Naive thymus-derived CD8-positive, alpha-beta T cell (primary cell): ENCODE results near the gene CAPN1. TPM values are rescaled to one million over a fixed set of nuclear protein-coding genes. Genes with fewer than 3 reads are reported as not detected.
A peak's percentile ranks its signal among the peaks of the same experiment; 100 is the strongest.

Source experiments
- ATAC-seq, 2 donors: fragments of 150-1000 bp; cut with Tn5 transposase in 1 of 2; sonication (Bioruptor Pico), chemical (Tn5 transposase) in 1 of 2; 1 replicate in 1 of 2; 2 replicates in 1 of 2; pipeline ENCODE4 v1.10.0; 2021; ENCODE audit warnings: mild to moderate bottlenecking in 2 of 2, moderate library complexity in 2 of 2
- POLR2A ChIA-PET: fragments of 350-600 bp; sonication (Branson Sonifier 250); formaldehyde crosslinking; loops from one replicate; lab custom pipeline; 2021; ENCODE audit warnings: antibody characterized with exemption; lab: Charles Lee
- DNase-seq, 10 donors: peaks; one replicate each; pipeline versions ENCODE4 v3.0.0 to v3.0.0-alpha.2; 2020 to 2022
- H3K27ac Mint-ChIP-seq, 10 donors: one replicate each; pipeline ENCODE4 v1.8.0; 2020 to 2022; ENCODE audit warnings: mild to moderate bottlenecking in 10 of 10, mixed read lengths in 10 of 10, moderate library complexity in 4 of 10, inconsistent platforms in 1 of 10
- H3K27me3 Mint-ChIP-seq, 5 donors: one replicate each; pipeline ENCODE4 v1.8.0; 2021 to 2022; ENCODE audit warnings: mixed read lengths in 5 of 5
- H3K36me3 Mint-ChIP-seq, 3 donors: one replicate each; pipeline ENCODE4 v1.8.0; 2020 to 2022; ENCODE audit warnings: mixed read lengths in 3 of 3, mild to moderate bottlenecking in 2 of 3, inconsistent platforms in 1 of 3
- H3K4me1 Mint-ChIP-seq, 4 donors: one replicate each; pipeline ENCODE4 v1.8.0; 2021 to 2022; ENCODE audit warnings: mixed read lengths in 4 of 4
- H3K4me3 Mint-ChIP-seq, 10 donors: one replicate each; pipeline ENCODE4 v1.8.0; 2020 to 2022; ENCODE audit warnings: mild to moderate bottlenecking in 10 of 10, mixed read lengths in 10 of 10, moderate library complexity in 6 of 10, inconsistent platforms in 1 of 10
- H3K9me3 Mint-ChIP-seq, 9 donors: one replicate each; pipeline ENCODE4 v1.8.0; 2020 to 2022; ENCODE audit warnings: mixed read lengths in 9 of 9, mild to moderate bottlenecking in 3 of 9, inconsistent platforms in 1 of 9, moderate library complexity in 1 of 9
- polyA plus RNA-seq, 3 donors: library from polyadenylated mRNA; unstranded; fragments of 300-500 nt; fragmentation: Illumina TruSeq; gene quantifications; one replicate each; pipeline ENCODE4 v1.2.3, GENCODE V29; 2021
- total RNA-seq, 8 experiments: library from RNA in 2 of 8; stranded (reverse) in 2 of 8; gene quantifications; one replicate each; pipeline ENCODE4 v1.2.3 and lab custom pipeline; 2021 to 2026

The CAPN1 gene
- total and polyA plus RNA-seq, 5 experiments from 2014 or later = 75.6 to 106 (median 79.2) TPM

DNA sequence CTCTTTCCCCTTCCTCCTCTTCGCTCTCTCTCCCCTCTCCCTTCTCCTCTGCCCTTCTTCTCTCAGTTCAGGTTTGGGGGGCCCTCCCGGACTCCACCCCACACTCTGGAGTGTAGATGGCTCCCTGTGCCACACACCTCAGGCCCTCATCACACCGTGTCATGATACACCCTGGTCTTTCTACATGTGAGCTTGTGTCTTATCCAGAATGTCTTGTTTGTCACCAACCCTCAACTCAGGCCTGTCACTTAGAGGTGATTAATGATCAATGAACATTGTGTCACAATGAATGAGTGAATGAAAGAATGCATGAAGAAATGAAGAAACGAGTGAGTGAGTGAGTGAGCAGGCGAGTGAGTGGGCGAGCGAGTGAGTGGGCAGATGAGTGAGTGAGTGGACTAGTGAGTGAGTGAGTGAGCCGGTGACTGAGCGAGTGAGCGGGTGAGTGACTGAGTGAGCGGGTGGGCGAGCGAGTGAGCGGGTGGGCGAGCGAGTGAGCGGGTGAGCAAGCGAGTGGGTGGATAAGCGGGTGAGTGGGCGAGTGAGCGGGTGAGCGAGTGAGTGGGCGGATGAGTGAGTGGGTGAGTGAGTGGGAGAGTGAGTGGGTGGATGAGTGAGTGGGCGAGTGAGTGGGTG, 33.8 kb downstream of the CAPN1 start:
- no peak for ATAC-seq
- peaks cover 25 to 48% (median 40%) of the 10 kb centered on the region in 4 donors for H3K4me1 Mint-ChIP-seq
- peak overlapping the region in 4 of 10 donors; percentile 0 to 55 (median 42) for H3K4me3 Mint-ChIP-seq
- POLR2A ChIA-PET = interaction anchor here (0.7 kb wide), 1 partner anchor 10 kb away, joined by 3 read pairs; no protein-coding TSS in a partner anchor
- H3K27ac Mint-ChIP-seq = peak overlapping the region in 7 of 10 donors; percentile 34 to 94 (median 53)
- no peaks in the 10 kb centered on the region for H3K27me3 Mint-ChIP-seq
- peaks cover 0 to 10% (median 0%) of the 10 kb centered on the region in 3 donors for H3K36me3 Mint-ChIP-seq
- H3K9me3 Mint-ChIP-seq = no peaks in the 10 kb centered on the region
- no peak for DNase-seq

DNA sequence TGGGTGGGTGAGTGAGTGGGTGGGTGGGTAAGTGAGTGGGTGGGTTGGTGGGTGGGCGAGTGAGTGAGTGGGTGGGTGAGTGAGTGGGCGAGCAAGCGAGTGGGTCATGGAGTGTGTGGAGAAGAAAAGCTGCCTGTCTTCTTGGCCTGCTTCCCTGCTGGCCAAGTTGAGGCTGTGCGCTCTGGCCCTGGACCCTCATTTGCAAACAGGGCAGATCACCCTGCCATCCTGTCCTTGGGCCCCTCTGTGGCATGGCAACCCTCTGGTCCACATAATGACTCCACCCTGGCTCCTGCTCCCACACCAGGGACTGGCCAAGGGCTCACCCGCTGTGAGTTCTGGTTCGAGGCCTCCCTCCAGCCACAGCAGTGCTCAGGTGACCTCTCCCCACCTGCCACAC, 35.1 kb downstream of the CAPN1 start:
- DNase-seq = no peak
- H3K4me3 Mint-ChIP-seq = peak overlapping the region in 1 of 10 donors; percentile 18
- H3K4me1 Mint-ChIP-seq = peaks cover 26 to 48% (median 40%) of the 10 kb centered on the region in 4 donors
- no peaks in the 10 kb centered on the region for H3K9me3 Mint-ChIP-seq
- H3K27me3 Mint-ChIP-seq = no peaks in the 10 kb centered on the region
- no peaks in the 10 kb centered on the region for H3K36me3 Mint-ChIP-seq
- POLR2A ChIA-PET = no interaction called here
- ATAC-seq = no peak
- H3K27ac Mint-ChIP-seq = no peak overlapping the region

DNA sequence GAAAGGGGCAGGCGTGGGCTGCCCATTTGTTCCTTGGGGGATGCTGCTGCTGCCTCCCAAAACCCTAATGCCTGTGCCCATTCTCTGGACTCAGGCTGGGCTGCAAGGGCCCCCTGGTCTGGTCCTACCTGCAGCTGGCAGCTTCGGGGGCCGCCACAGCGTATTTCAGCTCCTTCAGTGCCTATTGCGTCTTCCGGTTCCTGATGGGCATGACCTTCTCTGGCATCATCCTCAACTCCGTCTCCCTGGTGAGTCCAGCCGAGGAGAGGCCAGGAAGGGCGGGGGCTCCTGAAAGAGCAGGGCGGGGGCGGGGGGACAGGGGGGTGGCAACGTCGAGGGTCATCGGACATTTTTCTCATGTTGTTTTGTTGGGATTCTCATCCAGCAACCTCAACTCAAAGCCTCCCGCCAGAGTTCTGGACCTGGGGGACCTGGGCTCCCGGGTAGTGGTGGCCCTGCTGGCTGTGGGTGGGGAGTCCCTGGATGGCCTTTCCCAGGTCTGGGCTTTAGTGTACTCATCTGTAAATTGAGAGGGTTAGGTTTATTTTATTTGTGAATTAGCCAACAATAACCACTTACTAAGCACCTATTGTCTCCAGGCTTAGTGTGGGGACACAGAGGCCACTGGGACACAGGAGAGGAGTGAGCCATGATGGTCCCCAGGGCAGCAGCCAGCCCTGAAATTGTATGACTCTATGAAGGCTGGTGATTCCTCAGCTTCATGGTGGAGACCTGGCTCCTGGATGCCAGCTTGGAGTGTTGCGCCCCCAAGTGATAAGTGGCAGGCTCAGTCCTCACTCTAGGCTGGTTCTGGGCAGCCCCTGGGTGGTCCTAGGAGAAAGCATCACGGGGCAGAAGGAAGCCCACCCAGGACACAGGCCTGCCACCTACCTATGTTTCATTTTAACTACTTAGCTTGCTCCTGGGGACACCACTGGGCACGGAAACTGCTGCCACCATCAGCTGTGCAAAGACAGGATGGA, 36.0 kb downstream of the CAPN1 start:
- ATAC-seq (no peak), DNase-seq (no peak)
- Mint-ChIP-seq H3K27ac (peak overlapping the region in 3 of 10 donors; percentile 47 to 72 (median 59)), H3K9me3 (no peaks in the 10 kb centered on the region), H3K4me3 (peak overlapping the region in 1 of 10 donors; percentile 41), H3K4me1 (peaks cover 26 to 45% (median 37%) of the 10 kb centered on the region in 4 donors), H3K27me3 (no peaks in the 10 kb centered on the region), H3K36me3 (no peaks in the 10 kb centered on the region)
- POLR2A ChIA-PET = interaction anchor here (2.5 kb wide), 1 partner anchor 11 kb away, joined by 5 read pairs; no protein-coding TSS in a partner anchor

DNA sequence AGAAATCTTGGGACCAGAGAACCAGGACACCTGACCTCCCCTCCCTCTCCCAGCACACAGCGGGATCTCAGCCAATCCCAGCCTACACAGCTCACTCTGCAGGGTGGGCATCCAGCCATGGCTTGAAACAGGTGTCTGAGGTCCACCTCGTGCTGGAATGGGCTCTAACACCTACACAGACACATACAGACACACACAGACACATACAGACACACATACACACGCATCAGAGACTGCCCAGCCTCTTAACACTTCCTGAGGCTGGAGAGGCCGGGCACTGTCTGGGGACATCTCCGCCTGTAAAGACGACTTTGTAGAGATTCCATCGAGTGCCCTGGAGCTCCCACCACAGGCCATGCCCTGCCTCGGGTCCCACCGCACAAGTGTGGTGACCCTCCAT, 36.7 kb downstream of the CAPN1 start:
- POLR2A ChIA-PET = interaction anchor here (2.5 kb wide), 1 partner anchor 12 kb away, joined by 5 read pairs; no protein-coding TSS in a partner anchor
- ATAC-seq (no peak), DNase-seq (no peak)
- peak overlapping the region in 4 of 10 donors; percentile 19 to 72 (median 42) for H3K27ac Mint-ChIP-seq
- peaks cover 23 to 38% (median 30%) of the 10 kb centered on the region in 4 donors for H3K4me1 Mint-ChIP-seq
- H3K9me3 Mint-ChIP-seq = no peaks in the 10 kb centered on the region
- H3K27me3 Mint-ChIP-seq = no peaks in the 10 kb centered on the region
- peaks cover 0 to 2% (median 0%) of the 10 kb centered on the region in 3 donors for H3K36me3 Mint-ChIP-seq
- no peak overlapping the region for H3K4me3 Mint-ChIP-seq

DNA sequence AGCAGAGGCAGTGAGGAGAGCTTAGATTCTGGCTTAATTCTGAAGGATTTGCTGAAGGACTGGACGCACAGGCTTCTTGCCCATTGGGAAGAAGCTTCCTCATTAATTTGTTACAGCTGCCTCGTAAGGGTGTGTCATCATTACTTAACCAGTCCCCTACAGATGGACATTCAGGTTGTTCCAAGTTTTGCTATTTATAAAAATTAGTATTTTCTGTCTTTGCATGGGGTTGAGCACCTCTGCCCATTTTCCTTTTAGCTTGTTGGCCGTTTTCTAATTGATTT, 38.1 kb downstream of the CAPN1 start:
- Mint-ChIP-seq H3K4me1 (peaks cover 17 to 24% (median 18%) of the 10 kb centered on the region in 4 donors), H3K27ac (peak overlapping the region in 2 of 10 donors; percentile 37 to 46), H3K27me3 (peaks cover 0 to 3% (median 0%) of the 10 kb centered on the region in 5 donors), H3K36me3 (peaks cover 0 to 6% (median 0%) of the 10 kb centered on the region in 3 donors), H3K9me3 (no peaks in the 10 kb centered on the region), H3K4me3 (peak overlapping the region in 2 of 10 donors; percentile 31 to 51)
- POLR2A ChIA-PET = interaction anchor here (2.5 kb wide), 1 partner anchor 13 kb away, joined by 5 read pairs; no protein-coding TSS in a partner anchor
- ATAC-seq = no peak
- DNase-seq = no peak

DNA sequence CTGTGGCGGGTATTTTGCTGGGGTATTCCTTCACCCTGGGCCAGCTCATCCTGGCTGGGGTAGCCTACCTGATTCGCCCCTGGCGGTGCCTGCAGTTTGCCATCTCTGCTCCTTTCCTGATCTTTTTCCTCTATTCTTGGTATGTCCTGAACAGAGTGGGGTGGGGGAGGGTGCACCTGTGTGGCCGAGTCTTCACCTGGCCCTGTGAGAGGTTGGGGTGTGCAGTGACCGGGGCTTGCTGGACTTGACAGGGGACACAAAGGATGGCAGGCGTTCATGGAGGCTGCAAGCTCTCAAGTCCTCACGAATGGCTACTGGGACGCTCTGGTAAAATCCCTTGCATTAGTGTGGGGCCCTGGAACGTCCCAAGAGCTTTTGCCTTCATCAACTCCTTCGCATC, 39.3 kb downstream of the CAPN1 start:
- ATAC-seq (no peak), DNase-seq (no peak)
- POLR2A ChIA-PET = interaction anchor here (0.6 to 1.1 kb wide), 2 partner anchors 9 to 1329 kb away, joined by 5 to 6 read pairs; no protein-coding TSS in a partner anchor
- Mint-ChIP-seq H3K9me3 (no peaks in the 10 kb centered on the region), H3K4me3 (no peak overlapping the region), H3K4me1 (peaks cover 15 to 20% (median 17%) of the 10 kb centered on the region in 4 donors), H3K36me3 (peaks cover 0 to 6% (median 0%) of the 10 kb centered on the region in 3 donors), H3K27me3 (peaks cover 0 to 7% (median 6%) of the 10 kb centered on the region in 5 donors), H3K27ac (no peak overlapping the region)

DNA sequence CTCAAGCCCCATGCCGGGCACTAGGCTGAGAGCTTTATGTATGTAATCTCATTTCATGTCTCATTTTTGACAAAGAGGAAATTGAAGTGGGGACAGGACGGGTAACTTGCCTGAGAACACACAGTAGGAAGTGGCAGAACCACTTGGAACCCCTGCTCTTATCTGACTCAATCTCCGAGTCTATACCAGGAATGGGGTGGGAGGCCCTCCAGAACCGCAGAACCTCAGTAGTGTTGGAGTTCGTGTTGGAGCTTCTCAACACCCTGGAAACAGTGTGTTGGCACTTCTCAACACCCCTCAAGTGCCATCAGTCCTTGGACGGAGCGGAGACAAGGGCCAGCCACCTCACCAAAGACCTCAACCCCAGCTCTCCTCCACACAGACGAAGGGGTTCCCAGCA, 41.3 kb downstream of the CAPN1 start:
- ATAC-seq = no peak
- peaks cover 0 to 6% (median 0%) of the 10 kb centered on the region in 3 donors for H3K36me3 Mint-ChIP-seq
- POLR2A ChIA-PET = no interaction called here
- no peak overlapping the region for H3K27ac Mint-ChIP-seq
- H3K4me1 Mint-ChIP-seq = peaks cover 17 to 25% (median 20%) of the 10 kb centered on the region in 4 donors
- no peak for DNase-seq
- peaks cover 5 to 19% (median 7%) of the 10 kb centered on the region in 5 donors for H3K27me3 Mint-ChIP-seq
- no peak overlapping the region for H3K4me3 Mint-ChIP-seq
- H3K9me3 Mint-ChIP-seq = no peaks in the 10 kb centered on the region

DNA sequence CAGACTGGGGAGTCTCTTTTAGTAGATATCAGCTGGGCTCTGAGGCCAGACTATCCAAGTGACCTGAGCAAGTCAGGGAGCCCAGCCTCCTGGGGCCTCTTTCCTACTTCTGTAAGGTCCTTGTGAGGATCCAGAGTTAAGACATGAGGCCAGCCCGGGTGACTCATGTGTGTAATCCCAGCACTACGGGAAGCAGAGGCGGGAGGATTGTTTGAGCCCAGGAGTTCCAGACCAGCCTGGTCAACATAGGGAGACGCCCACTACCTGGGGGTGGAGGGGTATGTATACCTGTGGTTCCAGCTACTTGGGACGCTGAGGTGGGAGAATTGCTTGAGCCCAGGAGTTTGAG, 43.2 kb downstream of the CAPN1 start:
- H3K4me1 Mint-ChIP-seq = peaks cover 7 to 15% (median 12%) of the 10 kb centered on the region in 4 donors
- ATAC-seq = no peak
- H3K27me3 Mint-ChIP-seq = peaks cover 5 to 19% (median 7%) of the 10 kb centered on the region in 5 donors
- H3K4me3 Mint-ChIP-seq = peak overlapping the region in 9 of 10 donors; percentile 32 to 85 (median 79)
- POLR2A ChIA-PET = interaction anchor here (0.7 to 1.4 kb wide), 2 partner anchors 90 to 104 kb away, joined by 3 to 5 read pairs; partner anchors contain the start of gene CDC42EP2
- H3K27ac Mint-ChIP-seq = no peak overlapping the region
- DNase-seq = no peak
- H3K36me3 Mint-ChIP-seq = peaks cover 0 to 6% (median 0%) of the 10 kb centered on the region in 3 donors
- no peaks in the 10 kb centered on the region for H3K9me3 Mint-ChIP-seq

DNA sequence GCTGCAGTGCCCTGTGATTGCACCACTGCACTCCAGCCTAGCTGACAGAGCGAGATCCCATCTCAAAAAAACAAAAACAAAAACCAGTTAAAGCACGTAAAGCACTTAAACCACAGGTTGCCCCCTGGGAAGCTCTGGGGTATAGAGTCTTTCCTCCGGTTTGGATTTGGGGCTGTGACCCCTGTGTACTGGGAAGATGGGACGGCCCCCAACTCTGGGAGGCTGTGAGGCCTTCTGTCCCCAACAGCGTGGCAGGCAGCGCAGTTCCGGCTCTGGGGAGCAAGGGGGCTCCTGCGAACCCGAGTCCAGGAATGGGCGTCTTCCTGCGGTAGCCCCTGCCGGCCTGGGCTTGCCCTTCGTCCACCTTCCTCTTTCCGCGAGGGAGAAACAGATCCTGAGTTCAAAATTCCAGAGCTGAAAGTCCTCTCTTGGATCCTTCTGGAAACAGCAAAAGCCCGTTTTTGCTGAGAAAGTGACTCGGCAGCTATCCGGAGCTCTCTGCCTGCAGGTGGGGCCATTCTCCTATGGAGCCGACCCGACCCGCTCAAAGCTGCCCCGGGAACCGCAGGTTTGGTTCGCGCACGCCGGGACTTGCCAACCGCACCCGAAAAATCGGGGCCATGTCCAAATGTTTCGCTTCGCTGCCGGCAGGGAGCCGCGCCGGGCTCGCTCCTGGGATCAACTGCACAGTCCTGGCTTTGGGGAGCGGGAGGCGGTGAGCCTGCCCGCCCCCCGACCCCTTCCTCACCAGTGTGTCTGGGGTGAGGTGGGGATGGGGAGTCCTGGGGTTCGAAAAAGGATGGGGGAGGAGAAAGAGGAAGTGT, 43.8 kb downstream of the CAPN1 start:
- peak overlapping the region; percentile 69 to 85 (median 80) for H3K4me3 Mint-ChIP-seq
- POLR2A ChIA-PET = interaction anchor here (0.6 to 1.4 kb wide), 6 partner anchors 10 to 239 kb away, joined by 3 to 8 read pairs (median 3); partner anchors contain the start of gene CDC42EP2
- H3K36me3 Mint-ChIP-seq = peaks cover 0 to 9% (median 0%) of the 10 kb centered on the region in 3 donors
- H3K9me3 Mint-ChIP-seq = no peaks in the 10 kb centered on the region
- peak overlapping the region in 6 of 10 donors; percentile 11 to 67 (median 44) for H3K27ac Mint-ChIP-seq
- H3K4me1 Mint-ChIP-seq = peaks cover 6 to 11% (median 10%) of the 10 kb centered on the region in 4 donors
- peaks cover 5 to 19% (median 7%) of the 10 kb centered on the region in 5 donors for H3K27me3 Mint-ChIP-seq
- peak; percentile 92 to 97 for ATAC-seq
- peak; percentile 44 to 82 (median 56) for DNase-seq

DNA sequence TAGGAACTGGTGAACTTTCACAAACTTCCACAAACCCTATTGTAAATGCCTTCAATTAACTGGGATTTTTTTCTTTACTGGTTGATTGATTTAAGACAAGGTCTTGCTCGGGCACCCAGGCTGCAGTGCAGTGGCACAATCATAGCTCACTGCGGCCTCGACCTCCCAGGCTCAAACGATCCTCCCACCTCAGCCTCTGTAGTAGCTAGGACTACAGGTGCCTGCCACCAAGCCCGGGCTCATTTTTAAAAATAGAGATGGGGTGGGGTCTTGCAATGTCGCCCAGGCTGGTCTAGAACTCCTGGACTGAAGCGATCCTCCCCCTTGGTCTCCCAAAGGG, 44.3 kb downstream of the CAPN1 start:
- ATAC-seq (peak in 1 of 2 donors; percentile 10), DNase-seq (no peak)
- Mint-ChIP-seq H3K27me3 (peaks cover 5 to 19% (median 7%) of the 10 kb centered on the region in 5 donors), H3K27ac (peak overlapping the region in 2 of 10 donors; percentile 31 to 67), H3K4me3 (peak overlapping the region; percentile 69 to 85 (median 80)), H3K36me3 (peaks cover 0 to 9% (median 0%) of the 10 kb centered on the region in 3 donors), H3K4me1 (peaks cover 5 to 11% (median 10%) of the 10 kb centered on the region in 4 donors), H3K9me3 (no peaks in the 10 kb centered on the region)
- POLR2A ChIA-PET = interaction anchor here (0.9 to 1.4 kb wide), 4 partner anchors 11 to 107 kb away, joined by 3 to 8 read pairs (median 4); partner anchors contain the start of gene CDC42EP2

DNA sequence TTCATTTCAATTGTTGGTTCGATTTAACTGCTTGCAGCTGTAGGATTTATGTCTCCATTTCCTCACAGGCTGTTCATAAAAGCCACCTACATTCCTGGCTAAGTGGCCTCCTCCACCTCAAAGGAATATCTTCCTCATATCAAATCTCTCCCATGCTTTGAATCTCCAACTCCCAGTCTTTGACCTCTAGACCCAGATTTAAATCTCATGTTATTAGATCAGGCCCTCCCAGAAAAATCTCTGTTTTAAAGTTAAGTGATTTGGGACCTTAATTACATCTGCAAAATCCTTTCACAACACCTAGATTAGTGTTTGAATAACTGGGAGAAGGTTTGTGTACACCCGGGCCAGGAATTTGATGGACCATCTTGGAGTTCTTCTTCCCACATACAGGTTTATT, 46.2 kb downstream of the CAPN1 start:
- ATAC-seq = no peak
- peaks cover 0 to 9% (median 0%) of the 10 kb centered on the region in 3 donors for H3K36me3 Mint-ChIP-seq
- H3K4me1 Mint-ChIP-seq = peaks cover 4 to 11% (median 10%) of the 10 kb centered on the region in 4 donors
- no peak overlapping the region for H3K27ac Mint-ChIP-seq
- no peaks in the 10 kb centered on the region for H3K9me3 Mint-ChIP-seq
- POLR2A ChIA-PET = interaction anchor here (1.2 kb wide), 1 partner anchor 87 kb away, joined by 4 read pairs; no protein-coding TSS in a partner anchor
- DNase-seq = no peak
- H3K4me3 Mint-ChIP-seq = no peak overlapping the region
- H3K27me3 Mint-ChIP-seq = peaks cover 5 to 19% (median 7%) of the 10 kb centered on the region in 5 donors
